Stimulated activated CD8-positive, alpha-beta memory T cell treated with anti-CD3 and anti-CD28 coated beads, Interleukin-4, amount 100 ng/mL, for 48 hours (primary cell): ENCODE results near the gene HTRA3.
A peak's percentile ranks its signal among the peaks of the same experiment; 100 is the strongest.

Source experiments
- DNase-seq: peaks from one replicate; pipeline ENCODE4 v3.0.0-alpha.2; 2020

HTRA3 gene

GRCh38 chr4:8297691-8298485 lies 28.3 kb downstream of the HTRA3 start:
- no peak for DNase-seq

- no peak for DNase-seq
Observed at GRCh38 chr4:8300832-8301231, 31.3 kb downstream of the HTRA3 start.

GRCh38 chr4:8301851-8302730 lies 32.5 kb downstream of the HTRA3 start:
- DNase-seq = no peak

GRCh38 chr4:8303081-8303480 lies 33.5 kb downstream of the HTRA3 start:
- no peak for DNase-seq

GRCh38 chr4:8303485-8304281 lies 34.1 kb downstream of the HTRA3 start:
- DNase-seq = no peak

GRCh38 chr4:8304827-8305695 lies 35.5 kb downstream of the HTRA3 start:
- DNase-seq = no peak

- DNase-seq = no peak
Observed at GRCh38 chr4:8305851-8306471, 36.4 kb downstream of the HTRA3 start.

- no peak for DNase-seq
Observed at GRCh38 chr4:8306511-8307021, 37.0 kb downstream of the HTRA3 start.

GRCh38 chr4:8307121-8307520 lies 37.6 kb downstream of the HTRA3 start:
- DNase-seq = no peak

GRCh38 chr4:8307714-8308113 lies 38.2 kb downstream of the HTRA3 start:
- DNase-seq = no peak

- DNase-seq = no peak
Observed at GRCh38 chr4:8308144-8308543, 38.6 kb downstream of the HTRA3 start.

- no peak for DNase-seq
Observed at GRCh38 chr4:8308856-8309771, 39.6 kb downstream of the HTRA3 start.

- no peak for DNase-seq
Observed at GRCh38 chr4:8310306-8310705, 40.8 kb downstream of the HTRA3 start.

GRCh38 chr4:8311101-8312068 lies 41.8 kb downstream of the HTRA3 start:
- no peak for DNase-seq

GRCh38 chr4:8312069-8312445 lies 42.5 kb downstream of the HTRA3 start:
- DNase-seq = no peak

GRCh38 chr4:8312976-8313375 lies 43.4 kb downstream of the HTRA3 start:
- no peak for DNase-seq

- DNase-seq = peak; percentile 4
Observed at GRCh38 chr4:8314691-8315255, 45.2 kb downstream of the HTRA3 start.

- DNase-seq = peak; percentile 13
Observed at GRCh38 chr4:8315435-8316250, 46.1 kb downstream of the HTRA3 start.
